A204.1 (cell line): ENCODE data around the gene LMAN2.
"Not testable (repeated sequence)": the region's sequence is repeated elsewhere in the genome, so short reads cannot be mapped to it uniquely, and the experiment has no call there.

Source experiments
- FAIRE-seq: peaks from 2 replicates; lab custom pipeline; 2012; peaks lifted over from hg19 to GRCh38; lab: Jason Lieb, UNC

The LMAN2 gene

DNA sequence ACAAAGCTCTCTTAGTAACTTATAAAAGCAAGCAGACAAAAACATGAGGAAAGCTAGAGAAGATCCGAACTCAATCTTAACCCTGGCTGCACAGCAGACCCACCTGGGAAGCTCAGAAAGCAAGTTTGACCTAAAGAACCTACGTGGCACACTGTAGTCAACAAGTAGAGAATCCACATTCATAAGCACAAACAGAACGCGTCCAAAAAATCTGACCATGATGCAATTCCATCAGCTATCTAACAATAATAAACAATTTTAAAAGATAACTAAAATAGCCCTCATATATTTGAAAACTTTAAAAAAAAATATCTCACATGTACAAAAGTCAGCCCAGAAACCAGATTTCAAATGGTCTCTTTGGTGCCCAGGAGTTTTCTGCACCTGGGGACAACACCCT lies 4.6 kb downstream of the LMAN2 start:
- no peak for FAIRE-seq

DNA sequence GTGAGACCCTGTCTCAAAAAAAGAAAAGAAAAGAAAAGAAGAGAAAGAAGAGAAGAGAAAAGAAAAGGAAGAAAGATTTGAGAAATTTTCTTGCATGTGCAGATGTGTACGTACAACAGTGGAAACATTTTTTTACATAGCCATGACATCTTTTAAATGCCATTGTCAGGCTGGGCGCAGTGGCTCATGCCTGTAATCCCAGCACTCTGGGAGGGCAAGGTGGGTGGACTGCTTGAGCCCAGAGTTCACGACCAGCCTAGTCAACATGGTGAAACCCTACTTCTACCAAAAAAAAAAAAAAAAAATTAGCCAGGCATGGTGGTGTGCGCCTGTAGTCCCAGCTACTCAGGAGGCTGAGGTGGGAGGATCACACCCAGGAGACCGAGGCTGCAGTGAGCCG lies 6.6 kb downstream of the LMAN2 start:
- FAIRE-seq, result no peak

DNA sequence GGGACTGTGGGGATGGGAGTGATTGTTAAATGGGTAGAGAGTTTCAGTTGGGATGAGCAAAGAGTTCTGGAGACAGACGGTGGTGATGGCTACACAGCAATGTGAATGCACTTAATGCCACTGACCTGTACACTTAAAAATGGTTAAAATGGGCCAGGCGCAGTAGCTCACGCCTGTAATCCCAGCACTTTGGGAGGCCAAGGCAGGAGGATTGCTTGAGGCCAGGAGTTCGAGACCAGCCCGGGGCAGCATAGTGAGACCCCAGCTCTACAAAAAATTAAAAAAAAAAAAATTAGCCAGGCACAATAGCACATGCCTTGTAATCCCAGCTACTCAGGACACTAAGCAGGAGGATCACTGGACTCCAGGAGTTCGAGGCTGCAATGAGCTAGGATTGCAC lies 7.7 kb downstream of the LMAN2 start:
- no peak for FAIRE-seq

DNA sequence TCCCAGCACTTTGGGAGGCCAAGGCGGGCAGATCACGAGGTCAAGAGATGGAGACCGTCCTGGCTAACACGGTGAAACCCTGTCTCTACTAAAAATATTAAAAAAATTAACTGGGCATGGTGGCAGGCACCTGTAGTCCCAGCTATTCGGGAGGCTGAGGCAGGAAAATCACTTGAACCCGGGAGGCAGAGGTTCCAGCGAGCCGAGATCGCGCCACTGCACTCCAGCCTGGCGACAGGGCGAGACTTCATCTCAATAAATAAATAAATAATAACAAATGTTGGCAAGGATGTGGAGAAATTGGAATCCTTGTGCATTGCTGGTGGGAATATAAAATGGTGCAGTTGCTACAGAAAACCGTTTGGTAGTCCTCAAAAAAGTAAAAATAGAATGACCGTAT lies 8.5 kb downstream of the LMAN2 start:
- not testable (repeated sequence) for FAIRE-seq

DNA sequence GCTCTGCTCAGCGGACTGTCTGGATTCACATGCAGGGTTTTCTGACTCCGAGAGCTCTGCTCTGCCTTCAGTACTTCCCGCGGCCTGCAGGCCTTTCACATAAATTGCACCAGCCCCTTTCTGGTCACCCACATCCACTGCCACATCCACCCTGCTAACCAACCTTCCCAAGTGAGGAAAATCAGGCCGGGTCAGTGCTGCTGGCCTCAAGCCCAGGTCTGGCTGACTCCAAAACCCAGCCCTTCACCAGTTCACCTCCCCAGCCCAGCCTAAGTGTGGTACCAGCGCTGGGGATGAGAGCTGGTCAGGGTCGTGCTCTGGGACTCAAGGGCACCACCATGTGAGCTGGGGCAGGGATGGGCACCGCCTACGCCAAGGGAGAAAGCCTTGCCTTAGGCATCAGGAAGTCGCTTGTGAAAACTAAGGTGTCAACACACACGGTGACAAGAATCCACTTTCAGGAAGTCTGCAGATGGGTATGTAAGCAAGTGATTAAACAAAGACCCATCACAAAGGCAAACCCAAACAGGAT lies 12.3 kb downstream of the LMAN2 start:
- FAIRE-seq, result no peak

DNA sequence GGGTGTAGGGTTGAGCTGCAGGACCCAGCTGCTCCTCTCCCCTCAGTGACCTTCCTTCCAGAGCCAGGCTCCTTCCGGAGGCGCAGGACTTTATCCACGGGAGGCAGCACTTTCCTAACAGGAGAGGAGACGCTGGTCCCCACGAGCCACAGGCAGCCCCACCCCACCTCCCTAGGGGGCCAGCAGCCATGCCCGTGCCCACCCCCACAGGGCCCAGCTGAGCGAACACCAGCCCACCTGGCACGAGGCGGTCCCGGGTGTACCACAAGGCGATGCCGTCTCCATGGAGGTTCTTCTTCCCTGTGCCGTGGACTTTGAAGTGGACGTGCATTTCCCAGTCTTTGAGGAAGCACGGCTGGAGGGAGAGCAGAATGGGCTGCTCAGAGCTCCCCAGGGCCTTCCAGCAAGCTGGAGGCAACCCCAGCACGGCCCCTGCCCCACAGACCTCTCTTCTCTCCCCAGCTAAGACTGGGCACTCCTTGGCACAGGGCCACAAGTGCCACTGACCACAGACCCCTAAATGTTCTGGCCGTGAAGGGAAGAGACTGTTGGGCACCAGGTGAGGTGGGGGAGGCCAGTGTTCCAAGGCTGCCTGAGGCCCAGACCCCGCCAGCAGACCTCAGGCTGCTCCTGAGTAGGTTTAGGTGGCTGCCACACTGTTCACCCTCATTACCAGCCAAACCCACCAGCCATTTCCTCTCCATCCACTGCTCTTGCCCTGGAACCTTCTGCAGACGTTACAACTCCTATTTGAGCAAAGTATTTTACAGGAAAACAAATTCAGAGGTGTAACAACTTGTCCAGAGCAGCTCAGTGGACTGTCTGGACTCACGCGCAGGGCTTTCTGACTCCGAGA lies 13.0 kb downstream of the LMAN2 start:
- no peak for FAIRE-seq

DNA sequence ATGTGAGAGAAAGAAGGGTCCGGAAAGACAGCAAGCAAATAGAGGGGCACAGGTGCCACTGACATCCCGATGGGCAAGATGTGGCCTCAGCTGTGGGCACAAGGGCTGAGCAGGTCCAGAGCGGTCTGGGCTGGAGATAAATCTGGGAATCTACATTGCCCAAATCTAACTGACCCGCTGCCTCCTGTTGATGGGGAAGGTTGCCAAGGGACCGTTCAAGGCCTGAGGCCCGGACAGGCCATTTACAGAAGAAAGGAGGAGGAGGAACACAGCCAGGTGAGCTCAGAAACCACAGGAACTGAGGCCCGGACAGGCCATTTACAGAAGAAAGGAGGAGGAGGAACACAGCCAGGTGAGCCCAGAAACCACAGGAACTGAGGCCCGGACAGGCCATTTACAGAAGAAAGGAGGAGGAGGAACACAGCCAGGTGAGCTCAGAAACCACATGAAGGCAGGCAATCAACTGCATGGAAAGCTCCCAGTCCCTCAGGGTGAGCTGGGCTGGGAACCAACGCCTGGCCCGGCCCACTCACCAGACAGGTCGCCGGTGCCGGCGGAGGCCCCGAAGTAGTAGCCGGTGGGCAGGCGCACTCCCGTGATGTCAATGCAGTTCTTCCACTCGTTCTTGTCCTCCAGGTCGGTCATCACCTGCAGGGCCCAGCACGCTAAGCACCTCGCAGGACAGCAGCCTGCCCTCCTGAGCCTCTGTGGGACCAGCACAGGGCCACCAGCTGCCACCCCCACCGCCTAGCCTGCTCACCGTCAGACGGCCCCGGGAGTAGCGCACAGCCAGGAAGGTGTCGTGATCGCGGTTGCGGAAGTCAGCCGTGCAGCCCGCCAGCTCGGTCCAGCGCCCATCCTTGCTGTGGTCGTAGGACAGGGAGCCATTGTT lies 14.6 kb downstream of the LMAN2 start:
- no peak for FAIRE-seq

DNA sequence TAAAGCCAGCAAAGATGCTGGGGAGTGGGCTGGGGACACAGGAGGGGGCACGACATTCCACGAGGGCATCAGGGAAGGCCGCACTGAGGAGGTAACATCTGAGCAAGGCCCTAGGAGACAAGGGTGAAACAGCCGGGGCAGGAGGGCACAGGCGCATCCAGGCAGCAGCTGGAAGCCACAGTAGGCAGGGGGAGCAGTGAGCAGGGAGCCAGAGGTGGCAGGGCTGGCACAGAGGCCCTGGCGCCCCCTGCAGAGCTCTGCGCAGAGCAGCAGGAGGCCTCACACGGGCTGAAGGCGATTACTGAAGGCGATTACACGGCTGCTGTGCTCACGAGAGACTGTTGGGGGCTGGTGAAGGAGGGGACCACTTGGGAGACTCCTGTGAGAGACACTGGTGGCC lies 15.4 kb downstream of the LMAN2 start:
- no peak for FAIRE-seq

DNA sequence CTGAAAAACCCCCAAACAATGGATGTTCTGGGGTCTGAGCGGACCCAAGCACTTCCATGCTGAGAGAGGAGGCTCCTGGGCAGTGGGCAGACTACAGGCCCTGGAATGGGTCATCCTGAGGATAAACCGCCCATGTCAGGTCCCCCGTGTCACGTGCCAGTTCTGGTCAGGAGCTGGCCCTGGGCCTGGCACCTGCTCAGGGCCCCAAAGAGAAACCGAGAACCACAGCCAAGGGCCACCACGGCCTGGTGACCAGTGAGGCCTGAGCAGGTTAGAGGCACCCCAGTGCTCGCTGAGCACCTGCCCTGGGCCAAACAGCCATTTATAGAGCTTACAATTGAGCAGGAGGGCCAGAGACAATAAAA lies 15.8 kb downstream of the LMAN2 start:
- no peak for FAIRE-seq

DNA sequence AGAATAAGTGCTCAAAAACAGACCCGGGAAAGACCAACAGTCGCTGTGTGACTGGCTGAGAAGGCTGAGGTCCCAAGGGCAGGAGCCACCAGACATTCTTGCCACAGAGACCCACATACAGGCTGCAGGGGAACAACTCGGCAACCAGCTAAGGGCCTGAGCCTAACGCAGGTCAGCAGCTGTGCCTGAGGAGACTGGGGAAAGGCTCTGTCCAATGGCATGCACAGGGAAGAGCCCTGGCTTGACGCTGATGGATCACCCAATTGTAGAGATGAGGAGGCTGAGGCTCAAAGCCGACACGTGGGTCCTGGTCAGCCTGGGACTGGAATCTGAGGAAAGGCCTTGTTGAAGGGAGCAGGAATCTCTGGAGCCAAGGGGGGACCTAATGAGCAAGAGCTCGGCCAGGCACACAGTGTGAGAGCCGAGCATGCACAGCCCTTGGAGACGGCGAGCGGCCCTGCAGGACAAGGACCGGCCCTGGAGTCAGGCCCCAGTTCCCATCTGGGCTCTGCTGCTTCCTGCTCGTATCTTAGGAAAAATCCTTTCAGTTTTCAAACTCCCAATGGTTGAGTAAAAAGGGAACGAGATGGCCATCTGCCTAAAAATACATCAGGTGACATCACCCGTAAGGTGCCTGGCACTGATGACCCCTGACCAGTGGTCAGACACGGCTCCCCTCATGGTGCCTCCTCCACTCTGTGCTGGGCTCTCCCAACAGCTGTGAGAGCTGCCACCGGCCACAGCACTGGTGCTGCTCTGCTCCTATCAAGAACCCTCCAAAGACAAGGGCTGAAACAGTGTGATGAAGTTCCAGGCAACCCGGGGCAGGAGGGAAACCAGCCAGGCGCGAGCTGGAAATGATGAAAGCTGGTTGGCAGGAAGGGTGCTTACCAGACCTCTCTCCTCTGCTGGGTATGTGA lies 16.4 kb downstream of the LMAN2 start:
- FAIRE-seq, result no peak

DNA sequence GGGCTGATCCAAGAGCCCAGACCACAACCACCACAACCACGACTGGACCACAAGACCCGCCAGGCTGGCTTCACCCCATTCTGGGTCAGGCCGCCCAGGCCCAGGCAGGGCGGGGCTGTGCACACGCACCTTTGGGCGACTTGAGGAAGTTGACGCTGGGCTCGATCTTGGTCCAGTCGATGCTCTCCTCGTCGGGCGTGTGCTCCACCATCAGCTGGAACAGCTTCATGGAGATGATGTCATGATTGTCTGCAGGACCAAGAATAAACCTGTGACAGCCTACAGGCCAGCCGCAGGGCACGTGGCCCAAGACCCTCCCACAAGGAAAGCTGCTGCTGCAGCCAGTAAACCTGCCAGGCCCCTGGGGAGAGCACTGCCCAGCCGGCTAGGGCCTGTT lies 17.3 kb downstream of the LMAN2 start:
- no peak for FAIRE-seq

DNA sequence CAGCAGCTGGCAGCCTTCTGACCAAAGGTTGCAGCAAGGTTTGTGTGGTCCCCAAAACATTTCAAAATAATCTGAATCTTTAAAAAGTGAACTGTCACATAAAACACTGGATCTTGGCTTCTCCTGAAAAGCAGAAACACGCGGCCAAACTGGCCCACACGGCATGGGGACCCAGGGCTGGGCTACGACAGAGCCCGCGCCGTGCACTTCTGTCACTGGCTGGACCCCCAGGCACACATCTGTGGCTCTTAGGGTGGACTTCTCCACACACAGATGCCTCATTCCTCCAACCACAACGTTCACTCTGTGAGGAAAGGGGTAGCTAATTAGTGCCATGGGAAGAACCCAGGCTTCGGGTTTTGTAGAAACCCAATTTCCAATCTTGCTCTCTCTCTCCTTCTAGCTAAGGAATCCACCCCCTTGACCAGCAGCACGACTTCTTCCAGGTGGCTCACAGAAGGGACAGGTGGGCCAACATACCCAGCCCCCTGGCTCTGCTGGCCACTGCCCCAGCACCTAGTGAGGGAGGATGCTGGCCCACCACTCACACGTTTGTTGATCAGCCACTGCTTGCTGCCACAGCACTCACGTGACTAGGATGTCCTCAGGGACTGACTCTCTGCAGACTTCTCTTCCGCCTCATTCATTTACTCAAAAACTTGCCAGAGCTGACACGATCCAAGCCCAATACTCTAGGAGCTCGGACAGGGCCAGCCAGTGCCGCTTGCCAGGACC lies 17.9 kb downstream of the LMAN2 start:
- no peak for FAIRE-seq

DNA sequence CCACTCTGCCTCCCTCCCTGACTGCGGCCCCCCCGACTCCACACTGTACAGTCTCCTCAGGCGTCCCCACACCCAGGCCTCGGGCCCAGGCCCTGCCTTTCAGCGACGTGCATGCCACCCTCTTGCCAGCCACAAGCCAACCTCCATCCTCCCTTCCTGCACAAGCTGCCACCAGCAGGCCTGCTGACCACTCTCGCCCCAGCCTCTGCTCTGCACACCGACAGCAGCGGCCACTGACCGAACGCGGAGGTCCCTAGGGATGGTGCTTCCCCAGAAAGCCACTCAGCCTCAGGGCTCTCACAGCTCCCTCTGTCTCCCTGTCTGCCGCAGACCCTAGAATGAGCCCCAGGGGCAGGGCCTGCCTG lies 18.6 kb downstream of the LMAN2 start:
- no peak for FAIRE-seq

DNA sequence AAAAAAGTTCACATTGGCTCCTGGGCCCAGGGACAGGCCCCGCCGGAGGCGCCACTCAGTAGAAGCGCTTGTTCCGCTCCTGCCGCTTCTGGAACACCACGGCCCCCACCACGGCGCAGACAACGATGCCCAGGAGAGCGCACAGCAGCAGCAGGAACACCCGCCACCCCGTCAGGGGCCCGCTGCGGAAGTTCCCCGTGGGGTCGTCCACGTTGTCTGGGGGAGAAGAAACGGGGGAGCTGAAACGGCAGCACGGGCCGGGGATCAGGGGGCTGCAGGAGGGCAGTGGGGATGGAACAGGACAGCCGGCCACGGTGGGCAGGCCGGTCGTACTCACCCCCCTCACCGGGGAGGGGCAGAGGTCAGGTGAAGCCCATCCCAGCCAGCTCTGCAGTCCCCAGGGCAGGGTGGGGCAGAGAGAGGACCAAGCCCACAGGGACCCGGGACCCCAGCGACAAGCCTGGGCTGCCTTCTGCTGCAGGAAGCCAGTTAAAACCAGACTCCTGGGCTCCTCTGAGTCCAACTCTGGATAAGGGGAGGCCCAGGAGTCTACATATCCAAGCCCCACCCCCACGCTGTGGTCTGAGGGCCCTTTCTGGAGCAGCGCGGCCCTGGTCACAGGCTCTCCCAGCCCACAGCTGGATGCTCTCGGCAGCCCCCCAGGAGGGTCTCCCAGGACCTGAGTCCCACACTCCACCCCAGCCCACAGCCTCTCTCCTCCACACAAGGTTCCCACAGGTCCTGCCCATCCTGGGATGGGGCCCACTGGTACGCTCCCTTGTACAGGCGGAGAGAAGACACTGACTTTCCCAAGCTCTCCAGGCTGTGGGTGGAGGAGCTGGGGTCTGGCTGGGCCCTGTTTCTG lies 19.2 kb downstream of the LMAN2 start:
- FAIRE-seq, result no peak

DNA sequence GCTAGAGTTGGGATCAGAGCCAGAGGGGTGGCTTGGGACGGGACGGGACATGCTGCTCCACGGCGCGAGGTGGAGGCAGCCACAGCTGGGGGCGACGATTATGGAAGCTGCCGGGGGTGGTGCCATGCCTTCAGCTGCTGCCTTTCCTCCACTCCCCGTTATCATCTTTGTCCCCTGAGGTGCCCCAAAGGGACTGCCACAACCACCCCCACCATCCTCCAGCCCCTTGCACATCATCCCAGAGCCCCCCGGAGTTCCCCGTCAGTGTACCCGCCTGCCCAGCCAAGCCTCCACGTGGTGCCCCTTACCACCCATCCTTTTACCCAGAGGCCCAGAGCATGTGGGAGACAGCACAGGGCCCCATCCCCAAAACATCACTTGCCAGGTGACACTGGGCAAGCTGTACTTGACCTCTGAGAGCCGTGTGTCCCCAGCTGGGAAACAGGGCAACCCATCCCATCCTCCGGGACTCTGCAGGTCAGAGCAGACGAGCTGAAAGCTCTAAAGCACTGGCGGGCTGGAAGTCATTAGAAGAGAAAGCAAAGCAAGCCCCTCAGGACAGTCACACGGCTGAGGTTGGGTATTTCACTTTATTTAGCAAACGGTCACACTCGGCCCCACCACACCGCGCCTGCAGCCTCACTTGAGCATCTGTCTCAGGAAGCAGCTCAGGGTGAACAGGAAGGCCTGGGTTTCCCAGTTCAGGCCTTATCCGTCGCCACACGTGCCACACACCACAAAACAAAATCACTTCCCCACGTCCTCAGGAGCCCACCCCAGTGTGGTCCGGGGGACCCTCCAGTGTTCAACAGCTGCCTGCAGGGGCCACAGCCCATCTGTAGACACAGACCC lies 20.3 kb downstream of the LMAN2 start:
- no peak for FAIRE-seq

DNA sequence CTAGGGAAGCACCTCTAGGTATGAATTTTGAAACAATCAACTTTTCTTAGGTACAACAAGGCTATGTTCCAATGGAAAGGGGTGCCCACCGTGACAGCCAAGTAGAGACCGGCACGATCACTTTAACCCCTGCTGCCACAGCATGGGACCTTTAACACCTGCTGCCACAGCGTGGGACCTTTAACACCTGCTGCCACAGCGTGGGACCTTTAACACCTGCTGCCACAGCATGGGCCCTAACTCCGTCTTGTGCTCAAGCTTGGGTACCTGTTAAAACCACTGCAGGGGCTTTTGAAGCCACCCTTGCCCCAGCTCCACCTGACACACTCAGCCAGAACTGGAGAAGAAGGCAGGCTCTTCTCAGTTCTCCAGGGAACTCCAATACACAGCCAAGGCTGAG lies 21.6 kb downstream of the LMAN2 start:
- FAIRE-seq, result no peak

DNA sequence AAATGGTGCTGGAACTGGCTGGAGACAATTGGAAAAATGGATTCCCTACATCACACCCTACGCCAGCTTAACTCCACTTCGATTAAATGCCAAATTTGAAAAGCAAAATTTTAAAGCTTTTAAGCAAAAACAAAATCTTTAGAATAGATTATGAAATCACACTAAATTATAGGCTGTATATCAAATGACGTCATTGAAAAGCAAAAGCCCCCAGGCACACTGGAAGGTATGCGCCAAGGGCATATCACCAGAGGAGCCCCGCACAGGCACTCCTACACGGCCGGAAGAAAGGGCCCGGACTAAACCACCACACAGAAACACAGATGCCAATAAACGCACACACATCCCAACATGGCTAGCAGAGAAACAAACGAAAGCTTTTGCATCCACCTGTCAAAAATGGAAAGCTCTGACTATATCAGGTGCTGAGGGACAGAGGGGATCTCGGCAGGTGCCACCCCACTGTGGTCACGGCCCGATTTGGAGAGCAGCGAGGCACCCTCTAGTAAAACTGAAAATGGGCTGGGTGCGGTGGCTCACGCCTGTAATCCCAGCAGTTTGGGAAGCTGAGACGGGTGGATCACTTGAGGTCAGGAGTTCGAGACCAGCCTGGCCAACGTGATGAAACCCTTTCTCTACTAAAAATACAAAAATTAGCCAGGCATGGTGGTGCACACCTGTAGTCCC lies 22.8 kb downstream of the LMAN2 start:
- FAIRE-seq, result no peak

DNA sequence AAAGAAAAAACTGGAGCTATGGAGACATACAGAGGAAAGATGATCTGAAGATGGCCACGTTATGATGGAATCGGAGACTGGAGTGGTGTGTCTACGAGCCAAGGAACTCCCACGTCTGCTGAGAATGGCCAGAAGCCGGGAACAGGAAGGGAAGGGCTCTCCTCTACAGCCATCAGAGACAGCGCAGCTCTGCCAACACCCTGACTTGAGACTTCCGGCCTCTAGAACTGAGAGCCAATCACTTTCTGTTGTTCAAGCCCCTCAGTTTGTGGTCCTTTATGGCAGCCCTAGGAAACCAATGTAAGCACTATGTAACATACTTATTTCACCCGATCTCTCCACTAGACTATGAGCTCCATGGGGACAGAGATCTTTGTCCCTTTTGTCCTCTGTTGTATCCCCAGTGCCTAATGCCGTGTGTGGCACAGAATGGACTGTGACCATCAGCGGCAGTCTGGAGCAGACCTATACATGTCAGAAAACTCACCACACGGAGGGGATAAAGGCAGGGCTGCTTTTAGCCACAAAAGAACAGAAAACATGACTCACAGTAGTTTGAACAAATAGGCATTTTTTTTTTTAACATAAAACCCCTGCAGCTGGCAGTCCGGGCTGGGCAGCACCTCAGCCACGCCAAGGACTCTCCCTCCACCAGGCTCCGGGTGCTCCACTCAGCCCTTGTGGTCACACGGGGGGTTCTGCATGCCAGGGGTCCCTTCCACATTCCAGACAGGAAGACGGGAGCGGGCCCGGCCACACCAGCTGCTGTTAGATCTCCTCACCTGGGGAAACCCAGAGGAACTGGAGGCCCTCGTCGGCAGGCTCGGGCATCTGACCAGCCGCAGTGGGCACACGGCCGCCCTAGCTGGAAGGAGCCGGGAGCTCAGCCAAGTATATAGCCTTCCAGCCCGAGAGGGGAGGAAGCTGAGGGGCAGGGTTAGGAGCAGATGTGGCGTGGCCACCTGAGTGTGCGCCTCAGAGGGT lies 23.6 kb downstream of the LMAN2 start:
- FAIRE-seq, result no peak
